AG10803 (cell line): Measurements from ENCODE around the gene ECD.

Experiments
- DNase-seq: peaks from one replicate; pipeline ENCODE4 v3.0.0; 2010; ENCODE audit warnings: low read depth
- H3K4me3 ChIP-seq: 2 replicates; pipeline ENCODE4 v1.5.1; 2011; ENCODE audit warnings: mild to moderate bottlenecking, low read length, control low read depth
- CTCF ChIP-seq: conservative IDR thresholded peaks from 2 replicates; pipeline ENCODE4 v1.5.1; 2011; ENCODE audit warnings: mild to moderate bottlenecking, low read length, control low read depth, inconsistent platforms

ECD gene

GRCh38 chr10:73093922-73094850 lies 73.6 kb downstream of the ECD start:
- no peak for DNase-seq
- TF ChIP-seq CTCF: no peak
- peak overlapping the region; percentile 96 for H3K4me3 ChIP-seq

- no peak overlapping the region for H3K4me3 ChIP-seq
- no peak for TF ChIP-seq CTCF
- DNase-seq: no peak
Measured at GRCh38 chr10:73092830-73093229, 75.0 kb downstream of the ECD start.

DNA sequence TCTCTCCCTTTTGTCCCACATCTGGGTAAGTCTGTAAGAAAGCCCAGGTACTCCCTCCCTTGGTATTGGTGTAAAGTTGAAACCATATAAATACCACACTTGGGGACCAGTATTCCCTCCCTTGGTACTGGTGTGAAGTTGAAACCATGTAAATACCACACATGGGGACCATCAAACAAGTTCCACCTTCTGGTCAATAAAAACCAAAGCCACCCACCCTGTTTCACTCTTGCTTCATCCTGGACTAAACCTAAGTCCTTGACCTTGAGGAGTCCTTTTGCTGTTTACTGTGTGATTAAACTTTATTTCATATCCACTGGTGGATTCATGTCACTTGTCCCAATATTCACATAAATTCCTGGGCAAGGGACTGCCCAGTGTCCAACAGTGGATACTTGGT lies 79.5 kb downstream of the ECD start:
- H3K4me3 ChIP-seq: no peak overlapping the region
- TF ChIP-seq CTCF: no peak

GRCh38 chr10:73086816-73087215 lies 81.0 kb downstream of the ECD start:
- DNase-seq: no peak
- TF ChIP-seq CTCF: no peak
- H3K4me3 ChIP-seq: no peak overlapping the region

More for the DNA sequence above, 79.5 kb downstream of the ECD start:
- no peak for DNase-seq

- no peak for TF ChIP-seq CTCF
- no peak overlapping the region for H3K4me3 ChIP-seq
- no peak for DNase-seq
Measured at GRCh38 chr10:73084209-73084608, 83.6 kb downstream of the ECD start.
